Psoas muscle (tissue), 8 donors: Measurements from ENCODE around the gene SAMD4B. TPM values are rescaled to one million over a fixed set of nuclear protein-coding genes. Genes with fewer than 3 reads are reported as not detected.

ENCODE experiments used
- ATAC-seq, 4 donors: fragments of 200-7000 bp; cut with Tn5 transposase; one replicate each; pipeline ENCODE4 v1.9.1; 2020; ENCODE audit warnings: moderate library complexity in 3 of 4, mild to moderate bottlenecking in 2 of 4
- DNase-seq, 2 donors: peaks; one replicate each; pipeline ENCODE4 v3.0.0-alpha.2; 2020
- H3K27ac ChIP-seq: fragments of 200-600 bp; one replicate; pipeline ENCODE4 v1.8.0; 2022
- H3K27me3 ChIP-seq, 3 donors: fragments of 200-600 bp in 1 of 3; one replicate each; pipeline versions ENCODE4 v1.6.1 to v1.8.0; 2013 to 2022; ENCODE audit warnings: low read length in 2 of 3, mild to moderate bottlenecking in 2 of 3, moderate library complexity in 1 of 3; ENCODE audit not compliant: insufficient read depth in 3 of 3
- H3K36me3 ChIP-seq, 2 donors: fragments of 200-600 bp in 1 of 2; one replicate each; pipeline versions ENCODE4 v1.6.1 to v1.8.0; 2013 to 2022; ENCODE audit warnings: low read depth in 1 of 2, mild to moderate bottlenecking in 1 of 2, moderate library complexity in 1 of 2; ENCODE audit not compliant: insufficient read depth in 1 of 2
- H3K4me1 ChIP-seq: fragments of 200-600 bp; one replicate; pipeline ENCODE4 v1.8.0; 2022
- H3K4me3 ChIP-seq: fragments of 200-600 bp; one replicate; pipeline ENCODE4 v1.8.0; 2022; ENCODE audit warnings: mild to moderate bottlenecking
- H3K9me3 ChIP-seq: fragments of 200-600 bp; one replicate; pipeline ENCODE4 v1.8.0; 2022
- WGBS, 3 donors: extraction: QIAGEN DNeasy Blood & Tissue Kit; methylation state at CpG; one replicate each; pipeline versions ENCODE4 v1.1.6 to v1.1.7; 2013; 5-methylcytosine and 5-hydroxymethylcytosine counted together
- intact Hi-C, 2 donors: fragments of 100-400 bp; cut with DNase I; formaldehyde crosslinking; loops; one replicate each; pipeline versions ENCODE4 v1.11.0 to v1.14.2; 2022
- polyA plus RNA-seq, 3 donors: library from polyadenylated mRNA; stranded (reverse); fragments of 200-250 nt; gene quantifications; one replicate each; pipeline ENCODE4 v1.2.3, GENCODE V29; 2013
- total RNA-seq, 4 donors: library from RNA; stranded (reverse); fragmentation: NEBNext Ultra II Directional in 2 of 4; extraction: Animal tissue kit (Norgen Biotek cat#: 25700) in 2 of 4; gene quantifications; one replicate each; pipeline versions ENCODE4 v1.2.1 to v1.2.4, GENCODE V29; 2021 to 2023
- TF ChIP-seq, protein P1 (sequence below): fragments of 200-600 bp; IDR thresholded peaks from one replicate; pipeline ENCODE4 v1.8.0; 2022; ENCODE audit warnings: antibody characterized with exemption
- donor health status: healthy with polysubstance abuse.
- donor health status: DM: no; HTN: no; CAD: no; lungs with moderate emphysema.
- donor health status: Bipolar disorder and iron deficiency.
- donor health status: healthy.
- donor health status: DM: yes; HTN: yes; CAD: no.
- donor health status: DM: no; HTN: no; CAD: no.
- donor health status: DM: no; HTN: no; CAD: no.
- donor health status: DM: yes; HTN: yes; CAD: no.

The SAMD4B gene
- total and polyA plus RNA-seq, 7 donors = 34.7 to 97.5 (median 58.4) TPM

DNA sequence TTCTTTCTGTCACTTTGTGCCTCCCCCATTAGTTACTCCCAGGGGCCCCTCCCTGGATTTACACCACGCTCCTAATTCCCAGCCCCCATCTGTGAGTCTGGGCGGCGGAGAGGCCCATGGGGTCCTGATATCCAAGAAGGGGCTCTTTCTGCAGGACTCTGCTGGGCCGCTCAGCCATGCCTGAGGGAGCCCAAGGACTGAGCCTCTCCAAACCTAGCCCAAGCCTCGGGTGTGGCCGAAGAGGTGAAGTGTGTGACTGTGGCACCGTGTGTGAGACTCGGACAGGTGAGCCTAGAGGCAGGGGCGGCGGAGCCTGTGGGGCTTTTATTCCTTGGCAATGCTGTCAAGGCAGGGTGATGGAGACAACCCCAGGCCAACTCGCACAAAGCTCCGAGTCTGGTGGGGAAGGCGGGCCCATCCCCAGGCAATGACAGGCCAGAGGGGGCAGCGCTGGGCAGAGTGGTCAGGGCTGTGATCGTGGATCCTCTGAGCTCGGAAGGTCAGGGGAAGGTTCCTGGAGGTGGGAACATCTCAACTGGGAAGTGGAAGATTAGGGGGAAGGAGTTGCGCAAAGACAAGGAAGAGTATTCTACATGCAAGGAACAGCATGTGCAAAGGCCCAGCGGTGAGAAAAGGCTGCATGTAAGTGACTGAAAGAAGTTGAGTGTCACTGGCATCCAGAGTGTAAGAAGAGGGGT, 71.8 kb downstream of the SAMD4B start:
- H3K4me1 ChIP-seq = peaks cover 14% of the 10 kb centered on the region
- TF ChIP-seq, protein P1, sequence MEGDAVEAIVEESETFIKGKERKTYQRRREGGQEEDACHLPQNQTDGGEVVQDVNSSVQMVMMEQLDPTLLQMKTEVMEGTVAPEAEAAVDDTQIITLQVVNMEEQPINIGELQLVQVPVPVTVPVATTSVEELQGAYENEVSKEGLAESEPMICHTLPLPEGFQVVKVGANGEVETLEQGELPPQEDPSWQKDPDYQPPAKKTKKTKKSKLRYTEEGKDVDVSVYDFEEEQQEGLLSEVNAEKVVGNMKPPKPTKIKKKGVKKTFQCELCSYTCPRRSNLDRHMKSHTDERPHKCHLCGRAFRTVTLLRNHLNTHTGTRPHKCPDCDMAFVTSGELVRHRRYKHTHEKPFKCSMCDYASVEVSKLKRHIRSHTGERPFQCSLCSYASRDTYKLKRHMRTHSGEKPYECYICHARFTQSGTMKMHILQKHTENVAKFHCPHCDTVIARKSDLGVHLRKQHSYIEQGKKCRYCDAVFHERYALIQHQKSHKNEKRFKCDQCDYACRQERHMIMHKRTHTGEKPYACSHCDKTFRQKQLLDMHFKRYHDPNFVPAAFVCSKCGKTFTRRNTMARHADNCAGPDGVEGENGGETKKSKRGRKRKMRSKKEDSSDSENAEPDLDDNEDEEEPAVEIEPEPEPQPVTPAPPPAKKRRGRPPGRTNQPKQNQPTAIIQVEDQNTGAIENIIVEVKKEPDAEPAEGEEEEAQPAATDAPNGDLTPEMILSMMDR = no peak
- ATAC-seq (no peak), DNase-seq (peak in 1 of 2 donors; percentile 67)
- intact Hi-C loops = loop anchor here (2.0 to 10.0 kb wide), 4 partner anchors 15 to 289 kb away; partner anchors contain the start of genes PAK4 (in 1 of the 2), RPS16 (in 1 of the 2) and SAMD4B (in 1 of the 2)
- H3K27ac ChIP-seq = peak overlapping the region; percentile 96
- H3K36me3 ChIP-seq = peaks cover 0 to 8% of the 10 kb centered on the region in 2 donors
- no peaks in the 10 kb centered on the region for H3K9me3 ChIP-seq
- 43 to 52% (median 50%) methylated on average over 18 of the region's 18 CpGs for WGBS, 3 donors
- H3K27me3 ChIP-seq = no peaks in the 10 kb centered on the region
- H3K4me3 ChIP-seq = peak overlapping the region; percentile 97

DNA sequence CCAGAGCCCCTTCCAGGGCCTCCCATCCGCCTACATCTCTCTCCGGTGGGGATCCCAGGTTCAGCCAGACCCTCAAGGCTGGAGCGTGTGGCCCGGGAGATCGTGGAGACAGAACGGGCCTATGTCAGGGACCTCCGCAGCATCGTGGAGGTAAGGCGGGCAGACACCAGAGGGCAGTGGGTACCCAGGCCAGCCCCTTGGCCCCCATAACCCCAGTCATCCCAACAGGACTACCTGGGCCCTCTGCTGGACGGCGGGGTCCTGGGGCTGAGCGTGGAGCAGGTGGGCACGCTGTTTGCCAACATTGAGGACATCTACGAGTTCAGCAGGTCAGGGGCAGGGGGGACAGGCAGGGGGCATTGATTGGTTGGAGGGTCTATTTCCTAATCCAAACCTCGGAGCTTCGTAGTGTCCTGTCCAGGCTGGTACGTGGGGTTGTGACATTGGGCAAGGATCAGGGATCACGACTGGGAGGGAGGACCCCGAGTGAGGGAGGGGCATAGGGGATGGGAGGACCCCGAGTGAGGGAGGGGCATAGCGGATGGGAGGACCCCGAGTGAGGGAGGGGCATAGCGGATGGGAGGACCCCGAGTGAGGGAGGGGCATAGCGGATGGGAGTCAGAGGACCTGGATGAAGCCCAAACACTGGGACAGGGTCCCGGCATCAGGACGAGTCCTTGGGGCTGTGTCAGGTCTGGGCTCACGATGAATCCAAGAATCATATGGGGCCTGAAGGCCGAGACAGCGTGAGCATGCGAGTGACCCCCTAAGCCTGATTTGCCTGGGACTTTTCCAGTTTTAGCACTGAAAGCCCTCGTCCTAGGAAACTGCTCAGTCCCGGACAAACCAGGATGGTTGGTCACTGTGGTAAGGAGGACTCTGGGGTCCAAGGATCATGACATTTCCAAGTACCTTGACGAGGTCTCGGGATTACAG, 73.2 kb downstream of the SAMD4B start:
- DNase-seq (no peak), ATAC-seq (no peak)
- no peaks in the 10 kb centered on the region for H3K27me3 ChIP-seq
- no peak overlapping the region for H3K27ac ChIP-seq
- peaks cover 13% of the 10 kb centered on the region for H3K4me1 ChIP-seq
- H3K9me3 ChIP-seq = no peaks in the 10 kb centered on the region
- intact Hi-C loops = loop anchor here (5.0 to 10.0 kb wide), 2 partner anchors 33 to 291 kb away; partner anchors contain the start of gene PAK4 (in 1 of the 2)
- 66 to 72% (median 67%) methylated on average over 35 of the region's 35 CpGs for WGBS, 3 donors
- peaks cover 0 to 10% of the 10 kb centered on the region in 2 donors for H3K36me3 ChIP-seq
- TF ChIP-seq, protein P1 = no peak
- H3K4me3 ChIP-seq = peak overlapping the region; percentile 97

DNA sequence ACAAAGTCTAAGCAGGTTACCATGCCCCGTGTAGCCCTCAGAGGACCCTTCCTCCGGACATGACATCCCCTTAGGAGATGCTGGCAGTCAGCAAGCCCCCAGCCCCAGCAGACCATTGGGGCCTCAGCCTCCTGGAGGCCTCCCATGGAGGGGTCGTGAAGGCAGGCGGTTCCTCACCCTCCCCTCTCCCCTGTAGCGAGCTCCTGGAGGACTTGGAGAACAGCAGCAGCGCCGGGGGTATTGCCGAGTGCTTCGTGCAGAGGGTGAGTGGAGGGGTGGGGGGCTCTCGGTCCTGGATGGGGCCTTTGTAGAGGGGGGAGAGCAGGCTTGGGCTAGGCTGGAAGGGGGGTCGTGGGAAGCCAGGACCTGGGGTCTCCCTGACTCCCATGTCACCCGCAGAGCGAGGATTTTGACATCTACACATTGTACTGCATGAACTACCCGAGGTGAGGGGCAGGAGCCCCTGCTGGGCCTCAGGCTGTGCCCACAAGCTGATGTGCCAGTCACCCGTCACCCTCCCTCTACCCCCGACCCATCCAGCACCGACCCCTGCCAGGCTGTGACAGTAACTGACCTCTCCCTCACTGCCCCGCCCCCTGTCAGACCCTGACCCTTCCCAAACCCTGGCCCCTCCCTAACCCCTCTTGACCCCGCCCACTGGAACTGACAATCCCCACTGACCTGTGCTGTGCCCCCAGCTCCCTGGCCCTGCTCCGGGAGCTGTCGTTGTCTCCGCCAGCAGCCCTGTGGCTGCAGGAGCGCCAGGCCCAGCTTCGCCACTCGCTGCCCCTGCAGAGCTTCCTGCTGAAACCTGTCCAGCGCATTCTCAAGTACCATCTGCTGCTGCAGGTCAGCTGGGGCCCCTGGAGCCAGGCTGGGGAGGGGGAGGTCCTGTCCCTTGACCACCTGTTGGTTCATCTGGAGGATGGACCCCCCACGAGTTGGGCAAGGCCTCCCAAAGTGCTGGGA, 74.2 kb downstream of the SAMD4B start:
- Histone ChIP-seq H3K4me1 (peaks cover 2% of the 10 kb centered on the region), H3K4me3 (no peak overlapping the region), H3K27ac (no peak overlapping the region), H3K36me3 (peaks cover 0 to 15% of the 10 kb centered on the region in 2 donors), H3K9me3 (no peaks in the 10 kb centered on the region), H3K27me3 (no peaks in the 10 kb centered on the region)
- intact Hi-C loops = loop anchor here (5.0 to 10.0 kb wide), 2 partner anchors 34 to 292 kb away; partner anchors contain the start of gene PAK4 (in 1 of the 2)
- ATAC-seq = no peak
- 75 to 79% (median 76%) methylated on average over 23 to 27 of the region's 27 CpGs for WGBS, 3 donors
- no peak for DNase-seq
- TF ChIP-seq, protein P1 = no peak
